SK-N-SH treated with all-trans-retinoic acid at 6 μM for 48 hours (cell line): Measurements from ENCODE around the gene SLCO1C1.

Source experiments
- ARNTL ChIP-seq: fragments of 450-650 bp; formaldehyde crosslinking; IDR thresholded peaks from 2 replicates; pipeline ENCODE4 v1.5.0; 2020; ENCODE audit warnings: low read depth, mild to moderate bottlenecking, moderate library complexity, borderline replicate concordance
- CSDC2 ChIP-seq: fragments of 250-450 bp; sonication (Bioruptor Pico); IDR thresholded peaks from 2 replicates; pipeline ENCODE4 v1.5.0; 2020; ENCODE audit warnings: mild to moderate bottlenecking, moderate library complexity
- OSR1 ChIP-seq: fragments of 250-450 bp; sonication (Bioruptor Pico); IDR thresholded peaks from 2 replicates; pipeline ENCODE4 v1.8.0; 2022; ENCODE audit warnings: moderate library complexity, mild to moderate bottlenecking, inconsistent platforms
- PATZ1 ChIP-seq: fragments of 250-450 bp; sonication (Bioruptor Pico); IDR thresholded peaks from 2 replicates; pipeline ENCODE4 v1.8.0; 2020; ENCODE audit warnings: mild to moderate bottlenecking, moderate library complexity, borderline replicate concordance
- TOX ChIP-seq: fragments of 250-450 bp; sonication (Bioruptor Pico); IDR thresholded peaks from 2 replicates; pipeline ENCODE4 v1.8.0; 2021; ENCODE audit warnings: mild to moderate bottlenecking, moderate library complexity, borderline replicate concordance
- ZFP30 ChIP-seq: fragments of 450-650 bp; formaldehyde crosslinking; IDR thresholded peaks from 2 replicates; pipeline ENCODE4 v1.5.0; 2022; ENCODE audit warnings: mild to moderate bottlenecking, moderate library complexity
- ZNF565 ChIP-seq: fragments of 450-650 bp; formaldehyde crosslinking; conservative IDR thresholded peaks from 2 replicates; pipeline ENCODE4 v1.5.0; 2020; ENCODE audit warnings: low read depth, mild to moderate bottlenecking, moderate library complexity
- ZNF70 ChIP-seq: fragments of 450-650 bp; formaldehyde crosslinking; IDR thresholded peaks from 2 replicates; pipeline ENCODE4 v1.5.0; 2020; ENCODE audit warnings: mild to moderate bottlenecking, moderate library complexity
- TF ChIP-seq, protein P1 (sequence below): fragments of 250-450 bp; sonication (Bioruptor Pico); IDR thresholded peaks from 2 replicates; pipeline ENCODE4 v1.5.1; 2021; ENCODE audit warnings: mild to moderate bottlenecking, moderate library complexity

DNA sequence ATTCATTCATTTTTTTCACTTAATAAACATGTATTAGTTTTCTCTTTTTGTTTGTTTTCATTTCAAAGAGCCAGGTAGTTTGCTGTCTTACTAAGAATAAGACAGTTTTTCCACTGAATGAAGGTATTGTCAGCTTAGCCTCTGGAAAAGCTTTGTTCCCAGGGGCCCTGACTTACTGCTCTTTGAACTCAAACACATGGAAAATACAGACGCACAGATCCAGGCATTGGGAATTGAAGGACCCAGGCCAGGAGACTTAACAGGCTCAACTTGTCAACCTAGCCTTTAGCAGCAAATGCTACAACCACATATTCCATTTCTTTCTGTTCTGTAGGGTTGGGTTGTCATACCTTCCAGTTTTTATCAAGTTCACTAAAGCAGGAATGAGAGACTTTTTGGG is 38.5 kb upstream of the SLCO1C1 start:
- TF ChIP-seq ARNTL (CRISPR knock-in tag) = no peak
- TF ChIP-seq ZFP30 (CRISPR knock-in tag) = no peak
- TF ChIP-seq TOX (CRISPR knock-in tag) = no peak
- TF ChIP-seq ZNF565 (CRISPR knock-in tag) = no peak
- TF ChIP-seq OSR1 (CRISPR knock-in tag) = no peak
- no peak for TF ChIP-seq CSDC2 (CRISPR knock-in tag)
- TF ChIP-seq ZNF70 = no peak
- TF ChIP-seq, protein P1, sequence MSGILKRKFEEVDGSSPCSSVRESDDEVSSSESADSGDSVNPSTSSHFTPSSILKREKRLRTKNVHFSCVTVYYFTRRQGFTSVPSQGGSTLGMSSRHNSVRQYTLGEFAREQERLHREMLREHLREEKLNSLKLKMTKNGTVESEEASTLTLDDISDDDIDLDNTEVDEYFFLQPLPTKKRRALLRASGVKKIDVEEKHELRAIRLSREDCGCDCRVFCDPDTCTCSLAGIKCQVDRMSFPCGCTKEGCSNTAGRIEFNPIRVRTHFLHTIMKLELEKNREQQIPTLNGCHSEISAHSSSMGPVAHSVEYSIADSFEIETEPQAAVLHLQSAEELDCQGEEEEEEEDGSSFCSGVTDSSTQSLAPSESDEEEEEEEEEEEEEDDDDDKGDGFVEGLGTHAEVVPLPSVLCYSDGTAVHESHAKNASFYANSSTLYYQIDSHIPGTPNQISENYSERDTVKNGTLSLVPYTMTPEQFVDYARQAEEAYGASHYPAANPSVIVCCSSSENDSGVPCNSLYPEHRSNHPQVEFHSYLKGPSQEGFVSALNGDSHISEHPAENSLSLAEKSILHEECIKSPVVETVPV = no peak
- TF ChIP-seq PATZ1 = no peak
